GM21515 (cell line): ENCODE measurements around the gene DDHD1.
"Not testable (repeated sequence)": the region's sequence is repeated elsewhere in the genome, so short reads cannot be mapped to it uniquely, and the experiment has no call there.

Experiments
- ATAC-seq: cut with Tn5 transposase; IDR thresholded peaks from one replicate; pipeline ENCODE4 v1.9.1; 2021; ENCODE audit not compliant: unreplicated experiment

Gene DDHD1

GRCh38 chr14:53109105-53110041 is 43.8 kb downstream of the DDHD1 start:
- peak; percentile 84 for ATAC-seq

- ATAC-seq, result peak; percentile 12
These were observed 44.6 kb downstream of the DDHD1 start for GRCh38 chr14:53108292-53109104.

- no peak for ATAC-seq
These were observed 46.4 kb downstream of the DDHD1 start for GRCh38 chr14:53106768-53107167.

GRCh38 chr14:53103636-53104340 is 49.3 kb downstream of the DDHD1 start:
- ATAC-seq, result no peak

- ATAC-seq, result no peak
These were observed 59.9 kb downstream of the DDHD1 start for GRCh38 chr14:53093206-53093605.

- ATAC-seq, result no peak
These were observed 62.3 kb downstream of the DDHD1 start for GRCh38 chr14:53090853-53091252.

GRCh38 chr14:53084954-53085353 is 68.2 kb downstream of the DDHD1 start:
- ATAC-seq, result not testable (repeated sequence)

GRCh38 chr14:53064475-53064874 is 88.6 kb downstream of the DDHD1 start:
- no peak for ATAC-seq

GRCh38 chr14:53062856-53063255 is 90.3 kb downstream of the DDHD1 start:
- no peak for ATAC-seq

GRCh38 chr14:53060046-53060445 is 93.1 kb downstream of the DDHD1 start:
- no peak for ATAC-seq

GRCh38 chr14:53055003-53055402 is 98.1 kb downstream of the DDHD1 start:
- ATAC-seq, result peak; percentile 67

GRCh38 chr14:53054457-53054856 is 98.7 kb downstream of the DDHD1 start:
- ATAC-seq, result no peak

GRCh38 chr14:53048631-53049030 is 104.5 kb downstream of the DDHD1 start:
- ATAC-seq, result no peak

GRCh38 chr14:53047307-53048069 is 105.6 kb downstream of the DDHD1 start:
- no peak for ATAC-seq

- ATAC-seq, result no peak
These were observed 108.6 kb downstream of the DDHD1 start for GRCh38 chr14:53044486-53044885.

GRCh38 chr14:53043027-53043581 is 110.0 kb downstream of the DDHD1 start:
- ATAC-seq, result no peak

- ATAC-seq, result no peak
These were observed 110.6 kb downstream of the DDHD1 start for GRCh38 chr14:53042480-53042879.

- no peak for ATAC-seq
These were observed 112.1 kb downstream of the DDHD1 start for GRCh38 chr14:53041067-53041466.

- no peak for ATAC-seq
These were observed 114.5 kb downstream of the DDHD1 start for GRCh38 chr14:53038629-53039028.

GRCh38 chr14:53037016-53037415 is 116.1 kb downstream of the DDHD1 start:
- no peak for ATAC-seq
